ENCODE data around the gene PDE8B.

The PDE8B gene

GRCh38 chr5:77292026-77292757 is 81.7 kb downstream of the PDE8B start:
- DNase-seq: no peak

GRCh38 chr5:77294185-77294584 is 83.7 kb downstream of the PDE8B start:
- DNase-seq: no peak

- no peak for DNase-seq
Observed at GRCh38 chr5:77295863-77296378, 85.4 kb downstream of the PDE8B start.

GRCh38 chr5:77298146-77298545 is 87.7 kb downstream of the PDE8B start:
- DNase-seq: no peak

- no peak for DNase-seq
Observed at GRCh38 chr5:77300451-77300850, 90.0 kb downstream of the PDE8B start.

GRCh38 chr5:77301447-77301883 is 91.0 kb downstream of the PDE8B start:
- DNase-seq: no peak

- no peak for DNase-seq
Observed at GRCh38 chr5:77302247-77302646, 91.8 kb downstream of the PDE8B start.

- no peak for DNase-seq
Observed at GRCh38 chr5:77302653-77303052, 92.2 kb downstream of the PDE8B start.

GRCh38 chr5:77304388-77304787 is 93.9 kb downstream of the PDE8B start:
- DNase-seq: no peak

- no peak for DNase-seq
Observed at GRCh38 chr5:77305222-77305846, 94.9 kb downstream of the PDE8B start.

- no peak for DNase-seq
Observed at GRCh38 chr5:77305956-77306355, 95.5 kb downstream of the PDE8B start.

- no peak for DNase-seq
Observed at GRCh38 chr5:77306531-77306930, 96.1 kb downstream of the PDE8B start.

- no peak for DNase-seq
Observed at GRCh38 chr5:77308154-77308960, 97.9 kb downstream of the PDE8B start.

GRCh38 chr5:77309140-77309539 is 98.7 kb downstream of the PDE8B start:
- no peak for DNase-seq

GRCh38 chr5:77310494-77311213 is 100.2 kb downstream of the PDE8B start:
- DNase-seq: no peak

- DNase-seq: no peak
Observed at GRCh38 chr5:77311214-77311571, 100.7 kb downstream of the PDE8B start.

GRCh38 chr5:77312413-77312812 is 101.9 kb downstream of the PDE8B start:
- DNase-seq: no peak

- DNase-seq: no peak
Observed at GRCh38 chr5:77316871-77317661, 106.6 kb downstream of the PDE8B start.

GRCh38 chr5:77318060-77318459 is 107.6 kb downstream of the PDE8B start:
- DNase-seq: no peak

- DNase-seq: no peak
Observed at GRCh38 chr5:77319117-77319804, 108.8 kb downstream of the PDE8B start.

GRCh38 chr5:77321793-77322394 is 111.4 kb downstream of the PDE8B start:
- no peak for DNase-seq
